Prostate gland (tissue), 2 donors: ENCODE results near the gene CORIN. TPM values are rescaled to one million over a fixed set of nuclear protein-coding genes. Genes with fewer than 3 reads are reported as not detected.

Experiments used
- DNase-seq: peaks from one replicate; pipeline ENCODE4 v3.0.0-alpha.2; 2019; ENCODE audit warnings: low spot score
- H3K27ac ChIP-seq, 2 donors: fragments of 200-600 bp; sonication (generic); 2 replicates each; pipeline ENCODE4 v1.5.1; 2017 to 2019
- H3K27me3 ChIP-seq: fragments of 200-600 bp; sonication (generic); replicated peaks from 2 replicates; pipeline ENCODE4 v1.5.1; 2019; ENCODE audit not compliant: insufficient read depth
- H3K36me3 ChIP-seq, 2 donors: fragments of 200-600 bp; sonication (generic); 1 replicate in 1 of 2; 2 replicates in 1 of 2; pipeline versions ENCODE4 v1.5.1 to v1.8.1; 2017 to 2019
- H3K4me1 ChIP-seq: fragments of 200-600 bp; sonication (generic); replicated peaks from 2 replicates; pipeline ENCODE4 v1.5.1; 2019
- H3K4me3 ChIP-seq, 2 donors: fragments of 200-600 bp; sonication (generic); 2 replicates each; pipeline ENCODE4 v1.5.1; 2017 to 2019
- H3K9me3 ChIP-seq: fragments of 200-600 bp; sonication (generic); 2 replicates; pipeline ENCODE4 v1.5.1; 2017
- POLR2A ChIP-seq: fragments of 450-650 bp; IDR thresholded peaks from one replicate; pipeline ENCODE4 v1.6.1; 2016; ENCODE audit warnings: antibody characterized with exemption, mild to moderate bottlenecking
- POLR2AphosphoS5 ChIP-seq: sonication (generic); formaldehyde crosslinking; IDR thresholded peaks from one replicate; pipeline ENCODE4 v1.6.1; 2017; ENCODE audit warnings: antibody characterized with exemption
- WGBS: methylation state at CpG from one replicate; pipeline ENCODE4 v1.1.5; 2018; 5-methylcytosine and 5-hydroxymethylcytosine counted together
- intact Hi-C: fragments of 100-400 bp; cut with DNase I; formaldehyde crosslinking; loops from one replicate; pipeline ENCODE4 v1.14.2; 2022
- total RNA-seq, 2 donors: library from RNA; depleted of rRNA; stranded (reverse); fragments of >200 nt; gene quantifications; one replicate each; pipeline ENCODE4 v1.1.0, GENCODE V29; 2016
- TF ChIP-seq, protein P1 (sequence below), 4 experiments: fragments of 200-600 bp in 2 of 4; fragments of 450-650 bp in 2 of 4; sonication (generic) in 2 of 4; IDR thresholded peaks; 1 replicate in 3 of 4; 2 replicates in 1 of 4; pipeline ENCODE4 v1.5.1; 2016 to 2019; ENCODE audit warnings: antibody characterized with exemption in 4 of 4, mild to moderate bottlenecking in 2 of 4, moderate library complexity in 2 of 4

CORIN gene
- total RNA-seq, 2 donors from 2014 or later = 6.0 to 7.7 TPM

GRCh38 chr4:47721485-47721884 is 116.4 kb downstream of the CORIN start:
- Histone ChIP-seq H3K36me3 (no peaks in the 10 kb centered on the region), H3K27me3 (no peaks in the 10 kb centered on the region), H3K4me3 (no peak overlapping the region), H3K9me3 (no peaks in the 10 kb centered on the region), H3K27ac (no peak overlapping the region), H3K4me1 (no peaks in the 10 kb centered on the region)
- no peak for DNase-seq
- TF ChIP-seq, protein P1, sequence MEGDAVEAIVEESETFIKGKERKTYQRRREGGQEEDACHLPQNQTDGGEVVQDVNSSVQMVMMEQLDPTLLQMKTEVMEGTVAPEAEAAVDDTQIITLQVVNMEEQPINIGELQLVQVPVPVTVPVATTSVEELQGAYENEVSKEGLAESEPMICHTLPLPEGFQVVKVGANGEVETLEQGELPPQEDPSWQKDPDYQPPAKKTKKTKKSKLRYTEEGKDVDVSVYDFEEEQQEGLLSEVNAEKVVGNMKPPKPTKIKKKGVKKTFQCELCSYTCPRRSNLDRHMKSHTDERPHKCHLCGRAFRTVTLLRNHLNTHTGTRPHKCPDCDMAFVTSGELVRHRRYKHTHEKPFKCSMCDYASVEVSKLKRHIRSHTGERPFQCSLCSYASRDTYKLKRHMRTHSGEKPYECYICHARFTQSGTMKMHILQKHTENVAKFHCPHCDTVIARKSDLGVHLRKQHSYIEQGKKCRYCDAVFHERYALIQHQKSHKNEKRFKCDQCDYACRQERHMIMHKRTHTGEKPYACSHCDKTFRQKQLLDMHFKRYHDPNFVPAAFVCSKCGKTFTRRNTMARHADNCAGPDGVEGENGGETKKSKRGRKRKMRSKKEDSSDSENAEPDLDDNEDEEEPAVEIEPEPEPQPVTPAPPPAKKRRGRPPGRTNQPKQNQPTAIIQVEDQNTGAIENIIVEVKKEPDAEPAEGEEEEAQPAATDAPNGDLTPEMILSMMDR (IDR thresholded peaks at IDR 0.05) = no peak
- TF ChIP-seq POLR2AphosphoS5 = no peak
- TF ChIP-seq POLR2A = no peak
- 90% methylated on average over 6 of the region's 6 CpGs for WGBS
- intact Hi-C loops = no loop called here

DNA sequence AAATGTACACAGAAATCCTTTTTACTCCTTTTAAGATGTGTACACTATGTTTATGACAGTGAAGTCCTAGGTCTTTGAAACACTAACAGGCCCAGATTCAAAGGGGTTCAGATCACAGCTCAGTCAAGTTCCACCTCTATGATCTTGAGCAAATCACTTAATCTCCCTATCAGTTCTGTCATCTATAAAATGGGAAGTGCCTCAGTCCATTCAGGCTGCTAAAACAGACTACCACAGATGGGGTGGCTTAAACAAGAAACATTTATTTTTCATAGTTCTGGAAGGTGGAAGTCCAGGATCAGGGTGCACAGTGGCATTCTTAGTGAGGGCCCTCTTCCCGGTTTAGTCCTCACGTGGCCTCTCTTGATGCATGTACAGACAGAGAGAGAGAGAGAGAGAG is 117.1 kb downstream of the CORIN start:
- Histone ChIP-seq H3K27me3 (no peaks in the 10 kb centered on the region), H3K4me1 (no peaks in the 10 kb centered on the region), H3K9me3 (no peaks in the 10 kb centered on the region), H3K27ac (no peak overlapping the region), H3K36me3 (no peaks in the 10 kb centered on the region), H3K4me3 (no peak overlapping the region)
- 49% methylated on average over 2 of the region's 2 CpGs for WGBS
- DNase-seq = no peak
- intact Hi-C loops = no loop called here
- no peak for TF ChIP-seq POLR2A

DNA sequence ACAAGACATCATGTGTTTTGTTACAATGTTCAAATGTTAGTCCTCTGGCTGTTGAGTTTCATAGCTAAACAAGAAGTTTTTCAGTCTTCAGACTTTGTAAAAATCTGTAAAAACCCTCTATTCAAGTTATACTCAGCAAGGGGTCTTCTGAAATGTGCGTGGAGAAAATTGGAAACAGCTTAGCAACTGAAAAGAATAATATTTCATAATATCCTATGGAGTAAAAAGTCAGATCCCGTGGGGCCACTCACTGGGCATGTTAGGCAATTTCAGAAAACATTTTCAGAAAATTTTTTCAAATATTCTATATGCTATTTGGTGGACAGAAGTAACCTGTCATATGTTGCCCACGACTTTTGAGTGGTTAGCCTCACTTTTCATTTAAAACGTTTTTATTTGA is 118.3 kb downstream of the CORIN start:
- no peak overlapping the region for H3K4me3 ChIP-seq
- H3K9me3 ChIP-seq = no peaks in the 10 kb centered on the region
- no peak overlapping the region for H3K27ac ChIP-seq
- no peaks in the 10 kb centered on the region for H3K36me3 ChIP-seq
- no peaks in the 10 kb centered on the region for H3K4me1 ChIP-seq
- no peak for TF ChIP-seq POLR2AphosphoS5
- TF ChIP-seq POLR2A = no peak
- TF ChIP-seq, protein P1 (IDR thresholded peaks at IDR 0.05) = no peak
- WGBS = 92% methylated on average over 4 of the region's 4 CpGs
- H3K27me3 ChIP-seq = no peaks in the 10 kb centered on the region
- intact Hi-C loops = no loop called here
- no peak for DNase-seq

- intact Hi-C loops = no loop called here
- H3K9me3 ChIP-seq = no peaks in the 10 kb centered on the region
- H3K4me3 ChIP-seq = no peak overlapping the region
- H3K4me1 ChIP-seq = no peaks in the 10 kb centered on the region
- DNase-seq = no peak
- no peaks in the 10 kb centered on the region for H3K36me3 ChIP-seq
- no peak overlapping the region for H3K27ac ChIP-seq
- WGBS = 93% methylated on average over 2 of the region's 2 CpGs
- TF ChIP-seq POLR2A (no peak), POLR2AphosphoS5 (no peak)
- TF ChIP-seq, protein P1 (IDR thresholded peaks at IDR 0.05) = no peak
- H3K27me3 ChIP-seq = no peaks in the 10 kb centered on the region
Observed at GRCh38 chr4:47718696-47719095, 119.2 kb downstream of the CORIN start.

- no peak overlapping the region for H3K27ac ChIP-seq
- H3K4me3 ChIP-seq = no peak overlapping the region
- intact Hi-C loops = no loop called here
- TF ChIP-seq POLR2A (no peak), POLR2AphosphoS5 (no peak)
- TF ChIP-seq, protein P1 (IDR thresholded peaks at IDR 0.05) = no peak
- H3K4me1 ChIP-seq = no peaks in the 10 kb centered on the region
- no peaks in the 10 kb centered on the region for H3K9me3 ChIP-seq
- WGBS = 78% methylated on average over 5 of the region's 5 CpGs
- DNase-seq = no peak
- no peaks in the 10 kb centered on the region for H3K27me3 ChIP-seq
- no peaks in the 10 kb centered on the region for H3K36me3 ChIP-seq
Observed at GRCh38 chr4:47717188-47717587, 120.7 kb downstream of the CORIN start.
